HepG2 (cell line): ENCODE results near the gene PDCD10. TPM values are rescaled to one million over a fixed set of nuclear protein-coding genes. Genes with fewer than 3 reads are reported as not detected.

Experiments
- CREB1 ChIP-seq, 2 experiments: fragments of 450-650 bp in 1 of 2; IDR thresholded peaks; 2 replicates each; pipeline ENCODE4 v1.6.1; 2016 to 2017; ENCODE audit warnings: control low read depth in 1 of 2, mild to moderate bottlenecking in 1 of 2, missing compliant biosample characterization in 1 of 2, missing genetic modification characterization in 1 of 2
- EED ChIP-seq: sonication (generic); formaldehyde crosslinking; IDR thresholded peaks from 2 replicates; pipeline ENCODE4 v1.5.0; 2020; ENCODE audit warnings: mild to moderate bottlenecking, missing genetic modification reagents
- KIAA2018 ChIP-seq: sonication (generic); formaldehyde crosslinking; IDR thresholded peaks from 2 replicates; pipeline ENCODE4 v1.5.0; 2020; ENCODE audit warnings: mild to moderate bottlenecking, missing genetic modification reagents, borderline replicate concordance
- KLF11 ChIP-seq: IDR thresholded peaks from 2 replicates; pipeline ENCODE4 v1.6.1; 2016; ENCODE audit warnings: missing compliant biosample characterization
- SMYD3 ChIP-seq: sonication (generic); formaldehyde crosslinking; IDR thresholded peaks from 2 replicates; pipeline ENCODE4 v1.8.1; 2023; ENCODE audit warnings: mild to moderate bottlenecking, missing genetic modification reagents
- SP2 ChIP-seq: sonication (generic); formaldehyde crosslinking; IDR thresholded peaks from 2 replicates; pipeline ENCODE4 v1.5.1; 2020; ENCODE audit warnings: mild to moderate bottlenecking, missing genetic modification reagents
- SYNCRIP ChIP-seq: fragments of 200-400 bp; formaldehyde crosslinking; IDR thresholded peaks from 2 replicates; pipeline ENCODE4 v1.6.1; 2018; ENCODE audit warnings: mild to moderate bottlenecking, low read depth, low read length; ENCODE audit not compliant: insufficient read depth
- TBX3 ChIP-seq: fragments of 450-650 bp; IDR thresholded peaks from 2 replicates; pipeline ENCODE4 v1.6.1; 2017; ENCODE audit warnings: antibody characterized with exemption, mild to moderate bottlenecking, inconsistent platforms, borderline replicate concordance
- ZBTB7A ChIP-seq: sonication (generic); formaldehyde crosslinking; IDR thresholded peaks from 2 replicates; pipeline ENCODE4 v1.8.0; 2022; ENCODE audit warnings: mild to moderate bottlenecking, missing genetic modification reagents
- ZBTB8A ChIP-seq: sonication (generic); formaldehyde crosslinking; IDR thresholded peaks from 2 replicates; pipeline ENCODE4 v1.4.0; 2020; ENCODE audit warnings: mild to moderate bottlenecking, low read depth, missing genetic modification reagents, borderline replicate concordance
- ZNF10 ChIP-seq: sonication (generic); formaldehyde crosslinking; IDR thresholded peaks from 2 replicates; pipeline ENCODE4 v1.4.0; 2020; ENCODE audit warnings: mild to moderate bottlenecking, low read depth, missing genetic modification reagents, borderline replicate concordance
- ZNF138 ChIP-seq: sonication (generic); formaldehyde crosslinking; IDR thresholded peaks from 2 replicates; pipeline ENCODE4 v1.5.0; 2020; ENCODE audit warnings: mild to moderate bottlenecking, low read depth, missing genetic modification reagents
- ZNF350 ChIP-seq: sonication (generic); formaldehyde crosslinking; IDR thresholded peaks from 2 replicates; pipeline ENCODE4 v1.4.0; 2020; ENCODE audit warnings: mild to moderate bottlenecking, low read depth, missing genetic modification reagents, borderline replicate concordance
- ZNF572 ChIP-seq: sonication (generic); formaldehyde crosslinking; IDR thresholded peaks from 2 replicates; pipeline ENCODE4 v1.5.1; 2020; ENCODE audit warnings: mild to moderate bottlenecking, missing genetic modification reagents
- ZNF746 ChIP-seq: sonication (generic); formaldehyde crosslinking; IDR thresholded peaks from 2 replicates; pipeline ENCODE4 v1.8.0; 2022; ENCODE audit warnings: mild to moderate bottlenecking, missing genetic modification reagents
- polyA plus RNA-seq, 8 experiments: library from polyadenylated mRNA; depleted of rRNA in 3 of 8; stranded (reverse) in 7 of 8; unstranded in 1 of 8; fragments of >200 nt; fragmentation: Illumina TruSeq in 4 of 8; extraction: Trizol in 4 of 8; gene quantifications; 2 replicates each; pipeline versions ENCODE4 v1.2.1 to v1.2.3, GENCODE V29; 2011 to 2016; ENCODE audit warnings: low read depth in 4 of 8, missing spikeins in 1 of 8, mixed read lengths in 1 of 8; ENCODE audit not compliant: insufficient read depth in 1 of 8
- total RNA-seq, 5 experiments: library from RNA; depleted of rRNA; stranded (reverse); fragments of >200 nt; fragmentation: Illumina TruSeq; extraction: Trizol; gene quantifications; 2 replicates each; pipeline ENCODE4 v1.2.3, GENCODE V29; 2016; ENCODE audit warnings: low read depth in 1 of 5
- TF ChIP-seq, protein P1 (sequence below), 2 experiments: sonication (generic) in 1 of 2; formaldehyde crosslinking in 1 of 2; IDR thresholded peaks; 2 replicates each; pipeline versions ENCODE4 v1.4.0 to v1.6.1; 2016 to 2020; ENCODE audit warnings: borderline replicate concordance in 1 of 2, low read depth in 1 of 2, mild to moderate bottlenecking in 1 of 2, missing genetic modification reagents in 1 of 2

Gene PDCD10
- total and polyA plus RNA-seq, 2 of the 13 experiments (the other 11 are each of a cell fraction or from before 2014, with no cell fraction given) = 48.5 to 53.9 TPM

DNA sequence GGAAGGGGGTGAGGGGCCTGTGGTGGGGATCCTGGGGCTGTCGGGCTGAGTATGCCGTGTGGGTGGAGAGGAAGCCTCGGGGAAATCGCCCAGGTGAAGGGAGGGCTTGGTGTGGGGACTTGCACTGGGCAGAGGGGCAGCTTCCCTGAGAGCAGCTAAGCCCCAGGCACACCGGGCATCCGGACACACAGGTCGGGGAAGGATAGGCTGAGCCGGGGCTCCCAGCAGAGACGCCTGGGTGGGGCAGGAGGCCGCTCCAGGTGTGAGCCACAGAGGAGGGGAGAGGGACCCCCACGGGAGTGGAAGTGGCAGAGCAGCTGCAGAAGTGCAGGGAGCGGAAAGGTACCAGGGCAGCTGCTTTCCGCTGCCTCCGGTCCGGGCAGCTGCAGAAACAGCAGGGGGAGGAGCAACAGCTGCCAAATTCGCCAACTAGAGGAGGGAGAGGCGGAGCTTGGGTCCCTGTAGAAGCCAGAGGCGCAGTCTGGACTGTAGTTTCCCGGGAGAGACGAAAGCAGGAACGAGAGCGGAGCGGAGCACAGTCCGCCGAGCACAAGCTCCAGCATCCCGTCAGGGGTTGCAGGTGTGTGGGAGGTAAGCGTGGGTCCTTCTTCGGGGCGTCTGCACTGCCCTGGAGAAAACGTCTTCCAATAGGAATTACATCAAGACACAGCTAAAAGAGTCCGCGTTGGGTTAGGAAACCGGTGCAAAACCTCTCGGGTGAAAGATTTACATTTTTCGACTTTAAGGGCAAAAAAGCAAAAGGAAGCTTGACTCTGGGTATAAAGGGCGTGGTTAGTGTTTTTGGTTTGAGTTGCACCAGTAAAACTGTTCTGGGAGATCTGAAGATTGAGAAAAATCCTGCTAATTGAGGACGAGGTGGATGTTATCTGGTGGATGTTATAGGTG, 794 bp upstream of the PDCD10 start, which contains the start of gene SERPINI1 (continued):
- TF ChIP-seq SP2 (CRISPR knock-in tag) = no peak
- no peak for TF ChIP-seq EED
- TF ChIP-seq ZBTB7A = no peak
- TF ChIP-seq ZBTB8A (CRISPR knock-in tag) = no peak
- TF ChIP-seq, protein P1, sequence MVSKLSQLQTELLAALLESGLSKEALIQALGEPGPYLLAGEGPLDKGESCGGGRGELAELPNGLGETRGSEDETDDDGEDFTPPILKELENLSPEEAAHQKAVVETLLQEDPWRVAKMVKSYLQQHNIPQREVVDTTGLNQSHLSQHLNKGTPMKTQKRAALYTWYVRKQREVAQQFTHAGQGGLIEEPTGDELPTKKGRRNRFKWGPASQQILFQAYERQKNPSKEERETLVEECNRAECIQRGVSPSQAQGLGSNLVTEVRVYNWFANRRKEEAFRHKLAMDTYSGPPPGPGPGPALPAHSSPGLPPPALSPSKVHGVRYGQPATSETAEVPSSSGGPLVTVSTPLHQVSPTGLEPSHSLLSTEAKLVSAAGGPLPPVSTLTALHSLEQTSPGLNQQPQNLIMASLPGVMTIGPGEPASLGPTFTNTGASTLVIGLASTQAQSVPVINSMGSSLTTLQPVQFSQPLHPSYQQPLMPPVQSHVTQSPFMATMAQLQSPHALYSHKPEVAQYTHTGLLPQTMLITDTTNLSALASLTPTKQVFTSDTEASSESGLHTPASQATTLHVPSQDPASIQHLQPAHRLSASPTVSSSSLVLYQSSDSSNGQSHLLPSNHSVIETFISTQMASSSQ (IDR thresholded peaks at IDR 0.05; ENCODE audit: low read depth) = no peak; the same call in 1 of the 2 replicates
- TF ChIP-seq, protein P1 (CRISPR knock-in tag; IDR thresholded peaks at IDR 0.05; ENCODE audit: borderline replicate concordance) = peak; percentile 35
- TF ChIP-seq ZNF138 (CRISPR knock-in tag) = no peak
- no peak for TF ChIP-seq SMYD3
- TF ChIP-seq CREB1 (IDR thresholded peaks at IDR 0.05) = no peak
- TF ChIP-seq CREB1 (CRISPR knock-in tag; IDR thresholded peaks at IDR 0.05) = no peak
- TF ChIP-seq ZNF572 (CRISPR knock-in tag) = no peak; the same call in none of the 2 replicates
- TF ChIP-seq TBX3 = no peak
- TF ChIP-seq ZNF746 = no peak
- peak; percentile 64; the same call in 1 of the 2 replicates for TF ChIP-seq KLF11 (CRISPR knock-in tag)
- TF ChIP-seq KIAA2018 (CRISPR knock-in tag) = no peak
- TF ChIP-seq ZNF350 (CRISPR knock-in tag) = no peak
- TF ChIP-seq ZNF10 (CRISPR knock-in tag) = no peak
- TF ChIP-seq SYNCRIP = no peak
